ENCODE measurements around the gene FBXO34. TPM values are rescaled to one million over a fixed set of nuclear protein-coding genes. Genes with fewer than 3 reads are reported as not detected.
"Not testable (repeated sequence)": the region's sequence is repeated elsewhere in the genome, so short reads cannot be mapped to it uniquely, and the experiment has no call there.

Gene FBXO34
- total RNA-seq, 2 experiments from 2014 or later: 18.6 to 22.1 TPM

DNA sequence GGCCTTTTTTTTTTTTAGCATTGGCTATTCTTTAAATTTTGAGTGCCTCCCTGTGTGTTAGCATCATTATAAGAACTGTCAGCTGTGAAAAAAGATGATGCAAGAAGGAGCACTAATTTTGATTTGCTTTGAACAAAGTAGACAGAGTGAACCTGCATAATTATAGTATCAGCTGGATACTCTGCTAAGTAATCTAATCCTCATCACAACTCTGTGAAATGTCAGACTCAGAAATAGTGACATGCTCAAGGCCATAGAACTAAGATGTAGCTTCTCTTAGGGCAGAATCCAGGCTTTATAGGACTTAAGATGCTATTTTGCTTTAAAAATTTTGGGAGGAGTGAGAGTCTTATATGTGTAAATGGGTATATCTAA lies 31.9 kb downstream of the FBXO34 start:
- ATAC-seq (no peak), DNase-seq (no peak)
- no peaks in the 10 kb centered on the region for H3K9me3 Mint-ChIP-seq (ENCODE audit: low read depth)
- H3K36me3 Mint-ChIP-seq: peaks cover 21% of the 10 kb centered on the region
- no peak overlapping the region for H3K27ac Mint-ChIP-seq
- CTCF ChIA-PET: no interaction called here
- H3K4me1 Mint-ChIP-seq: peaks cover 35% of the 10 kb centered on the region
- H3K27me3 Mint-ChIP-seq: no peaks in the 10 kb centered on the region
- no peak overlapping the region for H3K4me3 Mint-ChIP-seq

DNA sequence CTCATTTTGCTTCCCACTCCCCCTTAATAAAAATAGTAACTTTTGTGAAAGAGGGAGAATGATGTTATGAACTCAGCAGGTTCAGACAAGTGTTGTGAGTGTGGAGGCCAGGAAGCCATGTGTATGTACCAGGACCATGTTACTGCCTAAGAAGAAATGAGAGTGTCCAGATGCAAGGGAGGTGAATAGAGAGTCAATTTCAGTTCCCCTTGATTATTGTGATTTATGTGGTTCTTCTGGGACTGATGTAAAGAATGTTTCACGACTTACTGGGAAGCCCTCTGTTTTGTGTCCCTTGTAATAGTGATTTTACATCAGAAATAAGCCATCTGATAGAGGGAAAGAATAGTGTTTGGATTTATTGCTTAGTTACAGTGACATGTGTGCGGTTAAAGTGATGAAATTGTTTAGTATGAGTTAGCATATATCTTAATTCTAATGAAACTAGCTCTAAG lies 32.5 kb downstream of the FBXO34 start:
- H3K4me1 Mint-ChIP-seq: peaks cover 32% of the 10 kb centered on the region

DNA sequence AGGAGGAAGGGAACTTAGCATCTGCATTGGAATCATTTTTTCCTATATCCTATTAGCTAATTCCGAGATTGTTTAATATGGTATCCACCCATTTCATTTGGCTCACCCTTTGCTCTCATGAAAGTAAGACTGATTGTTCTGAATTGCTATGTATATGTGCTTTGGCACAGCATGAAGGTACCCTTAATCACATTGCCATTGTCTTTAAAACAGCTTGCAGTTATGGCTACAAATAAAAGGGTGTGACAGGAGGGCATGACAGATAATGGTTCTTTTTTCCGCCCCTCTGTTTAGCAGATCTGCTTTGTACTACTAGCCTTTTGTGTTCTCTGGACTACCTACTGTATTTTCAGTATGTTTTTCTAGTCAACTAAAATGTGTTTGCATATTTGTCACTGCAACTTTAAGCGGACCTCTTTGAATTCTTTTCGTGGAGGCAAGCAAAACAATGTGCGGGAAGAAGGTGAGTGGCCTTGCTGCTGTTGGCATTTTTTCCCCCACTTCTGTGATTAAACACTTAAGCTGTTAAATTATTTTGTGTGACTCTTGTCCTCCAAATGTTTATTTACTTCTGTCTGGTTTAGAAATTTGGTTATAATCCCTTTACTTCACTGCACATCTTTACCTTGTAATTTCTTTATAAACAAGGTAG lies 35.8 kb downstream of the FBXO34 start:
- H3K36me3 Mint-ChIP-seq: peaks cover 33% of the 10 kb centered on the region
- CTCF ChIA-PET: interaction anchor here (0.8 kb wide), 1 partner anchor 8 kb away, joined by 3 read pairs; no protein-coding TSS in a partner anchor
- no peaks in the 10 kb centered on the region for H3K27me3 Mint-ChIP-seq
- DNase-seq (no peak), ATAC-seq (no peak)
- H3K27ac Mint-ChIP-seq: no peak overlapping the region
- H3K4me1 Mint-ChIP-seq: peaks cover 17% of the 10 kb centered on the region
- H3K4me3 Mint-ChIP-seq: no peak overlapping the region
- H3K9me3 Mint-ChIP-seq (ENCODE audit: low read depth): peaks cover 16% of the 10 kb centered on the region

More for the DNA sequence above, 32.5 kb downstream of the FBXO34 start:
- ATAC-seq (no peak), DNase-seq (no peak)
- Mint-ChIP-seq H3K27ac (no peak overlapping the region), H3K9me3 (ENCODE audit: low read depth) (no peaks in the 10 kb centered on the region), H3K36me3 (peaks cover 17% of the 10 kb centered on the region), H3K27me3 (no peaks in the 10 kb centered on the region), H3K4me3 (no peak overlapping the region)
- CTCF ChIA-PET: no interaction called here

DNA sequence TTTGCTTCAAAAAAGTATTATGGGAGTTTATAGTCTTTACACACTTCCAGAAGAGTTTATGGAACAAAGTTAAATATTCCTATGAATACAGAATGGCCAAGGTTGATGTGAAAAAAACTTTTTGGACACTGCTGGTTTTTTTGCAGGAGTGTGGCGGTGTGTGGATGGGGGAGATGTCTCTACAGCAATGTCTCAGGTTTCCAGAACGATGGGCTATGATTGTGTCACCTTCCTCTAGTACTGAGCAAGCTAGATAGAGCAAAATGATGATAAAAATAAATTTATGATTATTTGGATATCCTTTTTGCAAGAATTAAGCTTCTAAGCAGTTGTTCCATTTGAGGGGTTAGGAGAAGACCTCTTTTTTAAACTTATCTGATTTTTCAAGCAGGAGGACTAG lies 37.9 kb downstream of the FBXO34 start:
- no peak for ATAC-seq
- Mint-ChIP-seq H3K4me3 (no peak overlapping the region), H3K27me3 (no peaks in the 10 kb centered on the region), H3K4me1 (peaks cover 11% of the 10 kb centered on the region), H3K27ac (no peak overlapping the region), H3K9me3 (ENCODE audit: low read depth) (peaks cover 25% of the 10 kb centered on the region), H3K36me3 (peaks cover 50% of the 10 kb centered on the region)
- DNase-seq: no peak
- CTCF ChIA-PET: no interaction called here

DNA sequence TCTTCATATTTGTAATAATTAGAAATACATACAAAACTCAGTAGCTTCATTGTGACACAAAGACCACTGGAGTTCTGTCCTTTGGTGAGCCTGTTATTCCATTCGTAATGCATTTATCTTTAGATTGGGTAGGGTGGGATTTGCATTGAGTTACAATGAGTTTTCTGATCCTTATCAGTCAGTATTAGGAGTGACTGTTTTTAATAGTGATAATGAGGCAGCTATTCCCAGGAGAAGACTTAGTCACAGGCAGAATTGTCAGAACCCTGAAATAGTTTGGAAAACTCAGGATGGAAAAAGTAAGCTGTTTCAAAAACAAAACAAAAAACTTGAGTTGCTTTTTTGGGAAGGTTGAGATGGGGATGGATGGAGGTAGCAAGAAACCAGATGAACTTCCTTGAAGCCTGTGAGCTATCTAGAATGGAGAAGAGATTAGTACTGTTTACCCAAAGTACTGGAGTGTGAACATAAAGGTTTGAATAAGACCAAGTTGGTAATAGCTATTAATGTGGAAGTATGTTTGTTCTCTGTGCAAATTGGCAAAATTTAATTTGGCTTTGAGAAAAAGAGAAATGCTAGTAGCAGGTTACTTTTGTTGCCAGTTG lies 38.6 kb downstream of the FBXO34 start:
- DNase-seq (no peak), ATAC-seq (no peak)
- peaks cover 11% of the 10 kb centered on the region for H3K4me1 Mint-ChIP-seq
- H3K36me3 Mint-ChIP-seq: peaks cover 54% of the 10 kb centered on the region
- H3K9me3 Mint-ChIP-seq (ENCODE audit: low read depth): peaks cover 25% of the 10 kb centered on the region
- no peak overlapping the region for H3K27ac Mint-ChIP-seq
- H3K27me3 Mint-ChIP-seq: no peaks in the 10 kb centered on the region
- CTCF ChIA-PET: no interaction called here
- H3K4me3 Mint-ChIP-seq: no peak overlapping the region

DNA sequence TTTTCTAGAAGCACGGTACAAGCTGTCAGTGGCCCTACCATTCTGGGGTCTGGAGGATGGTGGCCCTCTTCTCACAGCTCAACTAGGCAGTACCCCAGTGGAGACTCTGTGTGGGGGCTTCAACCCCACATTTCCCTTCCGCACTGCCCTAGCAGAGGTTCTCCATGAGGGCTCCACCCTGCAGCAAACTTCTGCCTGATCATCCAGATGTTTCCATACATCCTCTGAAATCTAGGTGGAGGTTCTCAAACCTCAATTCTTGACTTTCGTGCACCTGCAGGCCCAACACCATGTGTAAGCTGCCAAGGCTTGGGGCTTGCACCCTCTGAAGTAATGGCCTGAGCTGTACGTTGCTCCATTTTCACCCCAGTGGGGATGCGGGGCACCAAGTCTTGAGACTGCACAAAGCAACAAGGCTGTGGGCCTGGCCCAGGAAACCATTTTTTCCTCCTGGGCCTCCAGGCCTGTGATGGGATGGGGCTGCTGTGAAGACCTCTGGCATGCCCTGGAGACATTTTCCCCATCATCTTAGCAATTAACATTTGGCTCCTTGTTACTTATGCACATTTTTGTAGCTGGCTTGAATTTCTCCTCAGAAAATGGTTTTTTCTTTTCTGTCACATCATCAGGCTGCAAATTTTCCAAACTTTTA lies 41.3 kb downstream of the FBXO34 start:
- CTCF ChIA-PET: not testable (repeated sequence)
- H3K9me3 Mint-ChIP-seq (ENCODE audit: low read depth): peaks cover 32% of the 10 kb centered on the region
- peaks cover 68% of the 10 kb centered on the region for H3K36me3 Mint-ChIP-seq

DNA sequence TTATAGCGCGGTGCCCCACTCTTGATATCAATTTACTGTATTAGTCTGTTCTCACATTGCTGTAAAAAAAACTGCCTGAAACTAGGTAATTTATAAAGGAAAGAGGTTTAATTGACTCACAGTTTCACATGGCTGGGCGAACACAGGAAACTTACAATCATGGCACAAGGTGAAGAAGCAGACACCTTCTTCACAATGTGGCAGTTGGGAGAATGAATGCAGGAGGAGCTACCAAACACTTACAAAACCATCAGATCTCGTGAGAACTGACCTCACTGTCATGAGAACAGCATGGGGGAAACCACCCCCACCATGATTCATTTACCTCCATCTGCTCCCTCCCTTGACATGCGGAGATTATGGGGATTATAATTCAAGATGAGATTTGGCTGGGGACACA lies 42.3 kb downstream of the FBXO34 start:
- DNase-seq: no peak
- Mint-ChIP-seq H3K36me3 (peaks cover 64% of the 10 kb centered on the region), H3K4me3 (no peak overlapping the region), H3K9me3 (ENCODE audit: low read depth) (peaks cover 32% of the 10 kb centered on the region), H3K27me3 (no peaks in the 10 kb centered on the region), H3K27ac (no peak overlapping the region), H3K4me1 (peaks cover 7% of the 10 kb centered on the region)
- no peak for ATAC-seq
- CTCF ChIA-PET: no interaction called here

More for the DNA sequence above, 41.3 kb downstream of the FBXO34 start:
- H3K4me3 Mint-ChIP-seq, H3K27me3 Mint-ChIP-seq, DNase-seq, H3K4me1 Mint-ChIP-seq, ATAC-seq, H3K27ac Mint-ChIP-seq: not testable (repeated sequence)

DNA sequence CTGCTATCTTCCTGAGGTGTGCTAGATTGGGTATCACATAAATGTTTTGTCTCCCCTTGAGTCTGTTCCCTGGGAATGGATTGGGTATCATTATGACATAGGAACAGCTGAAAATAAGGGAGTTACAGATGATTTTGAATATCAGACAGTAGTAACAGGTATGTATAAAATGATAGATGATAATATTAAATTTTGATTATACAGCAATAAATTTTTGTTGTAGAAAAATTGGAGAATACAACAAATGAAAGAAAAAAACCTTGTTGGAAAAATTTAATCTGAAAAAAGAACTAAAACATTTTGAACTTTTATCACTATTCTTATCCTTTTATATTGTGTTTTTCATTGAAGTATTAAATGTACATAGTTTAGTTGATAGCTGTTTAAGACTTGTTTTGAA lies 43.2 kb downstream of the FBXO34 start:
- Mint-ChIP-seq H3K4me3 (no peak overlapping the region), H3K27me3 (no peaks in the 10 kb centered on the region), H3K36me3 (peaks cover 67% of the 10 kb centered on the region), H3K9me3 (ENCODE audit: low read depth) (peaks cover 32% of the 10 kb centered on the region), H3K4me1 (peaks cover 7% of the 10 kb centered on the region), H3K27ac (no peak overlapping the region)
- CTCF ChIA-PET: interaction anchor here (1.3 kb wide), 1 partner anchor 8 kb away, joined by 3 read pairs; no protein-coding TSS in a partner anchor
- no peak for ATAC-seq
- DNase-seq: no peak

DNA sequence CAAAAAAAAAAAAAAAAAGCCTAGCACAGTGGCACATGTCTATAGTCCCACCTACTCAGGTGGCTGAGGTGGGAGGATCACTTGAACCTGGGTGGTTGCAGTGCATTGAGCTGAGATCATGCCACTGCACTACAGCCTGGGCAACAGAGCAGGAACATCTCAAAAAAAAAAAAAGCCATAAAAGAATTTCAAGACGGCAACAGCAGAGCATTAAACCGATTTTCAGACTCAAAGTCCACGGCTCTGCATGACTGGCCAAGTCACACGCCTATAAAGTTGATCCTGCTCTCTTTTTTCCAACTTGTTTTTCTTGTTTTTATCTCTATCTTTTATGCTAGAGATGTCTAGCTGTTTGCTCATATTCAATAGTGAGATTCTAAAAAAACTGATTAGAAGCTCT lies 45.3 kb downstream of the FBXO34 start:
- peaks cover 7% of the 10 kb centered on the region for H3K4me1 Mint-ChIP-seq
- CTCF ChIA-PET: interaction anchor here (0.8 to 1.5 kb wide), 3 partner anchors 16 to 22 kb away, joined by 3 read pairs; no protein-coding TSS in a partner anchor
- ATAC-seq (no peak), DNase-seq (no peak)
- H3K4me3 Mint-ChIP-seq: no peak overlapping the region
- no peak overlapping the region for H3K27ac Mint-ChIP-seq
- peaks cover 17% of the 10 kb centered on the region for H3K9me3 Mint-ChIP-seq (ENCODE audit: low read depth)
- H3K27me3 Mint-ChIP-seq: no peaks in the 10 kb centered on the region
- peaks cover 55% of the 10 kb centered on the region for H3K36me3 Mint-ChIP-seq

DNA sequence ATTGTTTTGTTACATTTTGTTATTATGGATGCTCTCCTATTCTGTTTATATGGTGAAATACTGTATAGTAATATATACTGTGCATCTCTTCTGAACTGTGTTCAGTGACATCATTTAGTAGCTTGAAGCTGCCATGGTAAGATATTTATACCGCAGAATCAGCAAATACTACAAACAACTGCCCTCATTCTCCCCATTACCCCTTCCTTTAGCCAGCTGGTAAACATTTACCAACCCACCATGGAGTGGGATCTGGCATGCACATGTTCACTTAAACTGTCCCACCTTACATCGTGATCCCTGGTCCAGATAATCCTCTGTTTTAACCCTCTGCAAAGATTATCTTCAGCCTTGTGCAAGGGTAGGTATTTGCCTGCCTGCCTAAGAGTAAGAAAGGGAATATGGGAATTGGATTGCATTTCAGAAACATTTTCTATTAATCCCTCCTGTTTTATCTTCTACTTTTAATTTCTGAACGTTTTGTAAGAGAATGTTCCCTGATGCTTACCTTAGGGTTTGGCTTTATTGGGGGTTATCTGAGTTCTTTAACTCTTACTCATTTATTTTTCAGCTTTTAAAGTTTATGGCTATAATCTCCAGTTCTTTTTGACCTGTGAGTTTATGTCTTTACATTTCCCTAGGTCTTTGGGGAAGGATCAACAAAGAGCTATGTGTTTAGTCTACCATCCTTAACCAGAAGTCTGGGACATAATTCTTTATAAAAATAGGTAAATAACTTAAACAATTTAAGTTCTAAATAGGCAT lies 46.5 kb downstream of the FBXO34 start:
- CTCF ChIA-PET: no interaction called here
- Mint-ChIP-seq H3K27ac (no peak overlapping the region), H3K36me3 (peaks cover 48% of the 10 kb centered on the region), H3K4me3 (no peak overlapping the region), H3K4me1 (peaks cover 7% of the 10 kb centered on the region), H3K9me3 (ENCODE audit: low read depth) (peaks cover 17% of the 10 kb centered on the region), H3K27me3 (no peaks in the 10 kb centered on the region)
- DNase-seq: no peak
- ATAC-seq: no peak

DNA sequence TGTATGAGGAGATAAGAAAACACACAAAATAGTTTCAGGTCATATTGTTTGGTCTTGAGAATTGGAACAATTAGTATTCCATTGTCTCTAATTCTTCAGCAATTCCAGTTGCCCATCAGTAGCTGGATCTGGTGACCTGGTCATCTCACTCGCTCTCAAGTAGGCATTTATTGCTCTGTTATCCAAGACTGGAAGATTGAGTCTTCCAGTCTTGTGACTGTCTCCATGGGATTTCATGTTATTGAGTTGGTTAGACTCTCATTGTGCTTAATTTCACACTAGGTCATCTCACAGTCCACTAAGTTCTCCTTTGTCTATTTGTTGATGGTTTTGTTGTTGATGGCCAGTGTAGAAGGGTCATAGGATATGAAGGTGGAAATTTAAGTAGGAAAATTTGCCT lies 47.5 kb downstream of the FBXO34 start:
- H3K4me3 Mint-ChIP-seq: no peak overlapping the region
- peaks cover under 1% of the 10 kb centered on the region for H3K4me1 Mint-ChIP-seq
- no peak overlapping the region for H3K27ac Mint-ChIP-seq
- CTCF ChIA-PET: no interaction called here
- no peak for DNase-seq
- no peaks in the 10 kb centered on the region for H3K27me3 Mint-ChIP-seq
- ATAC-seq: no peak
- peaks cover 8% of the 10 kb centered on the region for H3K9me3 Mint-ChIP-seq (ENCODE audit: low read depth)
- peaks cover 43% of the 10 kb centered on the region for H3K36me3 Mint-ChIP-seq

DNA sequence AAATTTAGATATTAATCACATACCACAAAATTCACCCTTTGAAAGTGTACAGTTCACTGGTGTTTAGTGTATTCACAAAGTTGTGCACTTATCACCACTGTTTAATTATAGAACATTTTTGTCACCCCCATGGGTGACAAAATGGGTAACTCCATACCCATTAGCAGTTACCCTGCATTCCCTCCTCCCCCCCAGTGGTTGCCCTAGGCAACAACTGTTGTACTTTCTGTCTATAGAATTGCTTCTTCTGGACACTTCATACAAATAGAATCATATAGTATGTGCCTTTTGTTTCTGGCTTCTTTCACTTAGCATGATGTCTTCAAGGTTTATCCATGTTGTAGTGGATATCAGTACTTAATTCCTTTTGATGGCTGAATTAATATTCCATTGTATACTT lies 52.7 kb downstream of the FBXO34 start:
- DNase-seq (no peak), ATAC-seq (no peak)
- H3K4me3 Mint-ChIP-seq: no peak overlapping the region
- H3K9me3 Mint-ChIP-seq (ENCODE audit: low read depth): no peaks in the 10 kb centered on the region
- H3K4me1 Mint-ChIP-seq: peaks cover 8% of the 10 kb centered on the region
- H3K27me3 Mint-ChIP-seq: no peaks in the 10 kb centered on the region
- H3K36me3 Mint-ChIP-seq: peaks cover 22% of the 10 kb centered on the region
- CTCF ChIA-PET: no interaction called here
- no peak overlapping the region for H3K27ac Mint-ChIP-seq

DNA sequence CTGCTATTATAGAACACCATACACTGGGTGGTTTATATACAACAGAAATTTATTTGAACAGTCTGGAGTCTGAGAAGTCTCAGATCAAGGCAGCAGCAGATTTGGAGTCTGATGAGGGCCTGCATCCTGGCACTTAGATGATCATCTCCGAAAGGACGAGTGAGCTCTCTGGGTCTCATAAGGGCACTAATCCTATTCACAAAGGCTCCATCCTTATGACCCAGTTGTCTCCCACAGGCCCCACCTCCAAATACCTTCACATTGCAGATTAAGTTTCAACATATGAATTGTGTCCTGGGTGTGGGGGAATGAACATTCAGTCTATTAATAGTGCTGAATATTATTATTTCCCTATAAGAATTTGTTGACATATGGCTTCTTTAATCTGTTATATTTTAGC lies 53.6 kb downstream of the FBXO34 start:
- Mint-ChIP-seq H3K27me3 (no peaks in the 10 kb centered on the region), H3K27ac (no peak overlapping the region), H3K4me1 (peaks cover 8% of the 10 kb centered on the region), H3K36me3 (peaks cover 20% of the 10 kb centered on the region), H3K9me3 (ENCODE audit: low read depth) (no peaks in the 10 kb centered on the region), H3K4me3 (no peak overlapping the region)
- DNase-seq (no peak), ATAC-seq (no peak)
- CTCF ChIA-PET: no interaction called here
